ENCODE results near the gene SDCCAG8. TPM values are rescaled to one million over a fixed set of nuclear protein-coding genes. Genes with fewer than 3 reads are reported as not detected.

Gene SDCCAG8
- polyA plus RNA-seq, 3 donors = 33.2 to 34.4 (median 33.4) TPM

DNA sequence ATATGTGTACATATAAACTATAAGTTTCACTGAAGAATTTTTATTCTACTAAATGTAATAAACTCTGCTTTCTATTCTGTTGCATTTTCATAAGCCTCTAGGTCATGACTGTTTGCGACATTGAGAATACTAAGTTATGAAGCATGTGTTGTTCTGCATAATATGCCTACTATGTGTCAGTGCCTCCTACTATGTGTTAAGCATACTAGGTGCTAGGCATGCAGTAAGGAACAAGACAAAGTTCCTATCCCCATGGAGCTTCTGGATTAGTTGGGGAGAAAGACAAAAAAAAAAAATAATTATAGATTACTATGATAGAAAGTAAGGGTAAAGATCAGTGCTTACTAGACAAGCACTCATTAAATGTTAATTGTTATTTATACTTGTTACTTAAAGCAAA is 1.3 kb downstream of the SDCCAG8 start:
- intact Hi-C loops (cut with micrococcal nuclease) = loop anchor here in 1 of 2 donors (5.0 kb wide), 1 partner anchor 65 kb away; no protein-coding TSS in a partner anchor
- Mint-ChIP-seq H3K9me3 (peaks cover 0 to 2% (median 0%) of the 10 kb centered on the region in 7 donors), H3K27ac (no peak overlapping the region), H3K36me3 (peaks cover 0 to 8% of the 10 kb centered on the region in 2 donors), H3K27me3 (ENCODE audit: low read depth in 3 of 3) (no peaks in the 10 kb centered on the region), H3K4me3 (no peak overlapping the region), H3K4me1 (peaks cover 38% of the 10 kb centered on the region)
- Histone ChIP-seq H3K9me3 (replicated peaks in 1 of 2; ENCODE audit: control insufficient read depth in 1 of 2, insufficient read depth in 1 of 2, low read length in 2 of 2) (no peaks in the 10 kb centered on the region), H3K4me3 (replicated peaks in 1 of 3; ENCODE audit: low read depth in 2 of 3, low read length in 3 of 3) (peak overlapping the region in 1 of 3 experiments; percentile 96), H3K27me3 (ENCODE audit: control insufficient read depth in 2 of 2, insufficient read depth in 2 of 2, low read length in 2 of 2) (no peaks in the 10 kb centered on the region), H3K36me3 (replicated peaks in 1 of 2; ENCODE audit: control insufficient read depth in 1 of 2, insufficient read depth in 2 of 2, low read length in 2 of 2) (no peaks in the 10 kb centered on the region), H3K4me2 (replicated peaks; ENCODE audit: extremely low read depth, low read length, poor library complexity, severe bottlenecking) (peak overlapping the region; percentile 86), H3K4me1 (ENCODE audit: control insufficient read depth in 1 of 2, insufficient read depth in 2 of 2, low read length in 2 of 2) (peaks cover 31 to 51% of the 10 kb centered on the region in 2 donors), H3K79me2 (ENCODE audit: insufficient read depth, low read length) (peaks cover 84% of the 10 kb centered on the region), H2AFZ (ENCODE audit: insufficient read depth, low read depth, low read length, poor library complexity, severe bottlenecking) (no peak overlapping the region), H3K9ac (ENCODE audit: insufficient read depth, low read length, poor library complexity, severe bottlenecking) (no peak overlapping the region), H4K20me1 (ENCODE audit: insufficient read depth, low read length) (peaks cover 9% of the 10 kb centered on the region), H3K27ac (ENCODE audit: low read depth in 1 of 2, low read length in 2 of 2) (no peak overlapping the region)
- no CpG with 5 or more reads among the region's 1 CpG for WGBS (ENCODE audit: insufficient coverage)
- TF ChIP-seq, protein P1, sequence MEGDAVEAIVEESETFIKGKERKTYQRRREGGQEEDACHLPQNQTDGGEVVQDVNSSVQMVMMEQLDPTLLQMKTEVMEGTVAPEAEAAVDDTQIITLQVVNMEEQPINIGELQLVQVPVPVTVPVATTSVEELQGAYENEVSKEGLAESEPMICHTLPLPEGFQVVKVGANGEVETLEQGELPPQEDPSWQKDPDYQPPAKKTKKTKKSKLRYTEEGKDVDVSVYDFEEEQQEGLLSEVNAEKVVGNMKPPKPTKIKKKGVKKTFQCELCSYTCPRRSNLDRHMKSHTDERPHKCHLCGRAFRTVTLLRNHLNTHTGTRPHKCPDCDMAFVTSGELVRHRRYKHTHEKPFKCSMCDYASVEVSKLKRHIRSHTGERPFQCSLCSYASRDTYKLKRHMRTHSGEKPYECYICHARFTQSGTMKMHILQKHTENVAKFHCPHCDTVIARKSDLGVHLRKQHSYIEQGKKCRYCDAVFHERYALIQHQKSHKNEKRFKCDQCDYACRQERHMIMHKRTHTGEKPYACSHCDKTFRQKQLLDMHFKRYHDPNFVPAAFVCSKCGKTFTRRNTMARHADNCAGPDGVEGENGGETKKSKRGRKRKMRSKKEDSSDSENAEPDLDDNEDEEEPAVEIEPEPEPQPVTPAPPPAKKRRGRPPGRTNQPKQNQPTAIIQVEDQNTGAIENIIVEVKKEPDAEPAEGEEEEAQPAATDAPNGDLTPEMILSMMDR (IDR thresholded peaks at IDR 0.05) = no peak
- no peak for DNase-seq

DNA sequence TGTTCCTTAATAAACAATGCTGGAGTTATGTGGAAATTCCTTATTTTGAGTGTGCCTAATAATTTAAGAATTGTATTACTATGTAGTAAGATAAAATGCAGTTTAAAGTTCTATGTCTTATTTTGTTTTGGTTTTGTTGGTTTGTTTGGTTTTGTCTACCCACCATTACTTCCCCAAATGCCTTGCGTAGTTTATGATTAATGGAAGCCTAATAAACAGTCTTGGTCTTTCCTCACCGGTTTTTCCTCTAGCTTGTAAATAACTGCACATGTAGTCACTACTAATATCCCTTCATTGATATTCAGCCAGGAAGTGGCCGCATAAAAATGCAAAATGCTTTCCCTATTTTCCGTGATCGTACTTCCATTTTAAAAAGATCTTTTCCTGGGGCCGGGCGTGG is 2.9 kb downstream of the SDCCAG8 start:
- Histone ChIP-seq H4K20me1 (ENCODE audit: insufficient read depth, low read length) (no peaks in the 10 kb centered on the region), H3K4me1 (ENCODE audit: control insufficient read depth in 1 of 2, insufficient read depth in 2 of 2, low read length in 2 of 2) (peaks cover 33 to 44% of the 10 kb centered on the region in 2 donors), H3K4me3 (replicated peaks in 1 of 3; ENCODE audit: low read depth in 2 of 3, low read length in 3 of 3) (no peak overlapping the region), H2AFZ (ENCODE audit: insufficient read depth, low read depth, low read length, poor library complexity, severe bottlenecking) (no peak overlapping the region), H3K79me2 (ENCODE audit: insufficient read depth, low read length) (peaks cover 84% of the 10 kb centered on the region), H3K27me3 (ENCODE audit: control insufficient read depth in 2 of 2, insufficient read depth in 2 of 2, low read length in 2 of 2) (no peaks in the 10 kb centered on the region), H3K27ac (ENCODE audit: low read depth in 1 of 2, low read length in 2 of 2) (no peak overlapping the region), H3K9ac (ENCODE audit: insufficient read depth, low read length, poor library complexity, severe bottlenecking) (no peak overlapping the region), H3K36me3 (replicated peaks in 1 of 2; ENCODE audit: control insufficient read depth in 1 of 2, insufficient read depth in 2 of 2, low read length in 2 of 2) (no peaks in the 10 kb centered on the region), H3K9me3 (replicated peaks in 1 of 2; ENCODE audit: control insufficient read depth in 1 of 2, insufficient read depth in 1 of 2, low read length in 2 of 2) (no peaks in the 10 kb centered on the region), H3K4me2 (replicated peaks; ENCODE audit: extremely low read depth, low read length, poor library complexity, severe bottlenecking) (no peak overlapping the region)
- WGBS (ENCODE audit: insufficient coverage) = 98% methylated on average over 5 of the region's 7 CpGs
- H3K27ac Mint-ChIP-seq = peak overlapping the region in 4 of 7 donors; percentile 36 to 83 (median 64)
- peak in 1 of 3 donors; percentile 26 for DNase-seq
- no peak overlapping the region for H3K4me3 Mint-ChIP-seq
- no peaks in the 10 kb centered on the region for H3K27me3 Mint-ChIP-seq (ENCODE audit: low read depth in 3 of 3)
- intact Hi-C loops (cut with micrococcal nuclease) = loop anchor here in 1 of 2 donors (5.0 kb wide), 1 partner anchor 64 kb away; no protein-coding TSS in a partner anchor
- peaks cover 0 to 2% (median 0%) of the 10 kb centered on the region in 7 donors for H3K9me3 Mint-ChIP-seq
- TF ChIP-seq, protein P1 (IDR thresholded peaks at IDR 0.05) = no peak
- H3K36me3 Mint-ChIP-seq = peaks cover 0 to 11% of the 10 kb centered on the region in 2 donors
- peaks cover 43% of the 10 kb centered on the region for H3K4me1 Mint-ChIP-seq

All from CD14-positive monocyte (primary cell).